DND-41 (cell line): Measurements from ENCODE around the gene KIF20B.
A peak's percentile ranks its signal among the peaks of the same experiment; 100 is the strongest.

Experiments
- ATAC-seq: fragments of 200-7000 bp; cut with Tn5 transposase; 3 replicates; pipeline ENCODE4 v1.9.1; 2021; ENCODE audit warnings: low read depth; ENCODE audit not compliant: insufficient read depth
- DNase-seq: peaks from one replicate; pipeline ENCODE4 v3.0.0-alpha.2; 2020
- H2AFZ ChIP-seq: 2 replicates; pipeline ENCODE4 v1.6.0; 2012; ENCODE audit warnings: low read depth, low read length
- H3K27ac ChIP-seq: 2 replicates; pipeline ENCODE4 v1.5.1; 2012; ENCODE audit warnings: low read length, inconsistent platforms
- H3K27me3 ChIP-seq: fragments of 200-600 bp; sonication (generic); 2 replicates; pipeline ENCODE4 v1.6.0; 2012; ENCODE audit warnings: low read length, mild to moderate bottlenecking, inconsistent platforms; ENCODE audit not compliant: insufficient read depth, poor library complexity
- H3K36me3 ChIP-seq: 2 replicates; pipeline ENCODE4 v1.5.1; 2012; ENCODE audit warnings: low read length, inconsistent platforms; ENCODE audit not compliant: insufficient read depth
- H3K4me1 ChIP-seq: 2 replicates; pipeline ENCODE4 v1.5.1; 2012; ENCODE audit warnings: mild to moderate bottlenecking, low read length; ENCODE audit not compliant: insufficient read depth
- H3K4me2 ChIP-seq: 2 replicates; pipeline ENCODE4 v1.6.0; 2012; ENCODE audit warnings: mild to moderate bottlenecking, moderate library complexity, low read length, inconsistent platforms; ENCODE audit not compliant: insufficient read depth
- H3K4me3 ChIP-seq, 2 experiments: fragments of 200-600 bp in 1 of 2; shearing (Covaris generic) in 1 of 2; 2 replicates each; pipeline ENCODE4 v1.5.1; 2012 to 2016; ENCODE audit warnings: inconsistent platforms in 2 of 2, low read length in 2 of 2, mild to moderate bottlenecking in 2 of 2, low read depth in 1 of 2, moderate library complexity in 1 of 2
- H3K79me2 ChIP-seq: 2 replicates; pipeline ENCODE4 v1.6.0; 2012; ENCODE audit warnings: low read length, inconsistent platforms; ENCODE audit not compliant: insufficient read depth
- H3K9ac ChIP-seq: 2 replicates; pipeline ENCODE4 v1.6.0; 2012; ENCODE audit warnings: low read depth, mild to moderate bottlenecking, inconsistent platforms, low read length, moderate library complexity
- H3K9me3 ChIP-seq: 2 replicates; pipeline ENCODE4 v1.5.1; 2012; ENCODE audit warnings: low read length, moderate library complexity, mild to moderate bottlenecking, inconsistent platforms; ENCODE audit not compliant: insufficient read depth, severe bottlenecking
- H4K20me1 ChIP-seq: 2 replicates; pipeline ENCODE4 v1.6.0; 2012; ENCODE audit warnings: low read length; ENCODE audit not compliant: insufficient read depth
- CTCF ChIP-seq: IDR thresholded peaks from 2 replicates; pipeline ENCODE4 v1.5.1; 2012; ENCODE audit warnings: borderline replicate concordance, low read length, moderate library complexity, mild to moderate bottlenecking; ENCODE audit not compliant: poor library complexity, severe bottlenecking; ENCODE audit errors: extremely low read depth
- EZH2 ChIP-seq: IDR thresholded peaks from 3 replicates; pipeline ENCODE4 v1.6.1; 2012; ENCODE audit warnings: borderline replicate concordance, low read depth, mild to moderate bottlenecking, moderate library complexity, low read length, inconsistent platforms; ENCODE audit not compliant: severe bottlenecking

KIF20B gene

GRCh38 chr10:89702121-89702480, 711 bp downstream of the KIF20B start:
- H3K4me3 ChIP-seq = peak overlapping the region; percentile 79 to 85
- peaks cover 57% of the 10 kb centered on the region for H3K79me2 ChIP-seq
- H3K4me2 ChIP-seq = peak overlapping the region; percentile 85
- TF ChIP-seq CTCF (no peak), EZH2 (no peak)
- H3K4me1 ChIP-seq = peaks cover 50% of the 10 kb centered on the region
- H3K27ac ChIP-seq = peak overlapping the region; percentile 92
- peaks cover 8% of the 10 kb centered on the region; the same call in 1 of the 2 replicates for H4K20me1 ChIP-seq
- H3K36me3 ChIP-seq = peaks cover 6% of the 10 kb centered on the region
- no peaks in the 10 kb centered on the region for H3K27me3 ChIP-seq
- peak overlapping the region; percentile 85 for H3K9ac ChIP-seq
- DNase-seq (peak; percentile 14), ATAC-seq (no peak)
- H2AFZ ChIP-seq = peak overlapping the region; percentile 91
- no peaks in the 10 kb centered on the region for H3K9me3 ChIP-seq

GRCh38 chr10:89705466-89705865, 4.1 kb downstream of the KIF20B start:
- no peak for DNase-seq
- TF ChIP-seq EZH2 (no peak), CTCF (no peak)
- Histone ChIP-seq H3K4me3 (no peak overlapping the region), H3K27ac (no peak overlapping the region), H3K27me3 (no peaks in the 10 kb centered on the region), H3K4me2 (peak overlapping the region; percentile 50; the same call in 1 of the 2 replicates), H3K9me3 (no peaks in the 10 kb centered on the region), H4K20me1 (peaks cover 8% of the 10 kb centered on the region; the same call in 1 of the 2 replicates), H2AFZ (no peak overlapping the region), H3K9ac (no peak overlapping the region), H3K36me3 (peaks cover 16% of the 10 kb centered on the region), H3K4me1 (peaks cover 44% of the 10 kb centered on the region), H3K79me2 (peaks cover 89% of the 10 kb centered on the region)
- no peak for ATAC-seq

- H3K79me2 ChIP-seq = peaks cover 94% of the 10 kb centered on the region
- H3K27ac ChIP-seq = no peak overlapping the region
- no peak overlapping the region for H3K4me3 ChIP-seq
- peaks cover 40% of the 10 kb centered on the region for H3K4me1 ChIP-seq
- peaks cover 21% of the 10 kb centered on the region for H3K36me3 ChIP-seq
- H4K20me1 ChIP-seq = peaks cover 8% of the 10 kb centered on the region; the same call in 1 of the 2 replicates
- H3K9ac ChIP-seq = no peak overlapping the region
- H3K27me3 ChIP-seq = no peaks in the 10 kb centered on the region
- TF ChIP-seq EZH2 (no peak), CTCF (no peak)
- DNase-seq (no peak), ATAC-seq (no peak)
- H2AFZ ChIP-seq = no peak overlapping the region
- no peaks in the 10 kb centered on the region for H3K9me3 ChIP-seq
- H3K4me2 ChIP-seq = peak overlapping the region; percentile 50; the same call in 1 of the 2 replicates
Measured at GRCh38 chr10:89706011-89706410, 4.6 kb downstream of the KIF20B start.
